ENCODE results near the gene CHCT1.

GRCh38 chr17:60383379-60383778, 38.9 kb upstream of the CHCT1 start:
- TF ChIP-seq CTCF (optimal IDR thresholded peaks at IDR 0.05 in 1 of 3, IDR thresholded peaks at IDR 0.05 in 1 of 3, conservative IDR thresholded peaks at IDR 0.05 in 1 of 3; ENCODE audit: extremely low read depth in 1 of 3, insufficient read depth in 2 of 3, low read length in 3 of 3) (no peak), EZH2 (IDR thresholded peaks at IDR 0.05; ENCODE audit: low read length) (no peak)

Measured in keratinocyte (primary cell).